Hematopoietic multipotent progenitor cell treated with erythropoietin and hydrocortisone succinate and interleukin-3 and kit ligand, for 6 days (in vitro differentiated cells): ENCODE results near the gene MPI.

Experiments
- DNase-seq: peaks from one replicate; pipeline ENCODE4 v3.0.0-alpha.2; 2015

The MPI gene

DNA sequence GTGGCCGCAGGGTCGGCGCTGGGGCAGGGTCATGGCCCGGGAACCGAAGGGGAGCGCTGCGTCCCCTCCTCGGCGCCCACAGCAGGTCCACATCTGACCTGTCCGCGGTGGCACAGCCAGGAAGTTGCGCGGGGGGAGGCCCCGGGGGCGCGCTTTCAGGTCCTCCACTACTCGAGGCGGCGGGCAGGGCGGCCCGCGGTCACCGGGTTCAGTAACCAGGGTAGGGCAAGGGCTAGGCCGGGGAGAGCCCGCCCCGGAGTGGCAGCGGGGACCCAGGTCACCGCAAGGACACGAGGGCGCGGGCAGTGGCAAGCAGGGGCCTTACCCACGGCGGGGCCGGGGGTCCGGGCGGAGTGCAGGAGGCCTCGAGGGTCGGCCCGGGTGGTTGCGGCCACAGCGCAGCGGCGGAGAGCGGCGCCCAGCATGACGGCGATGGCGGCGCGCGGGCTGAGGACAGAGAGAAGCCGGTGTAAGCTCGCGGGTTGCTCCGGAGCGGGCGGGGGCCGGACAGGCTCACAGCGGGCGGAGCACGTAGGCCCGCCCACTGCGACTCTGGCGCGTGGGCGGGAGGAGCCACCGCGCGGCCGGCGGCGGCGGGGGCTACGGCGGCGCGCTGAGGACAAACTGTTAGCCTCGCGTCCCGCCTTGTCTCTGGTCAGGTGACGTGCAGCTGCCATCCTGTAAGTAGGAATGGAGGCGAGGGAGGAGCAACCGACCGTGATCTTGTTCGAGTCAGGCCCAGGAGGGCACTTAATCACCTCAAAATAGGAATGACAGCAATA lies 47.9 kb downstream of the MPI start, which contains the start of gene COX5A:
Gene COX5A, minus strand, starts transcription at position 484 of the 782 bp plus-strand sequence. Its CDS starts 59 bp downstream, at position 425.
- peak; percentile 97 for DNase-seq

GRCh38 chr15:74950078-74950908 lies 60.5 kb downstream of the MPI start:
- peak; percentile 87 for DNase-seq

GRCh38 chr15:74951006-74951405 lies 61.2 kb downstream of the MPI start:
- DNase-seq = no peak
